Ovary (tissue), 3 donors: ENCODE data around the gene INHBC.

Experiments used
- EP300 ChIP-seq: sonication (generic); formaldehyde crosslinking; IDR thresholded peaks from one replicate; pipeline ENCODE4 v1.6.1; 2017; ENCODE audit warnings: antibody characterized with exemption
- TF ChIP-seq, protein P1 (sequence below), 3 donors: fragments of 450-650 bp in 2 of 3; fragments of 200-600 bp in 1 of 3; IDR thresholded peaks; one replicate each; pipeline versions ENCODE4 v1.5.1 to v1.8.0; 2016 to 2022; ENCODE audit warnings: antibody characterized with exemption in 3 of 3, mild to moderate bottlenecking in 1 of 3
- donor health status: DM: no; HTN: no; CAD: no.

- TF ChIP-seq, protein P1, sequence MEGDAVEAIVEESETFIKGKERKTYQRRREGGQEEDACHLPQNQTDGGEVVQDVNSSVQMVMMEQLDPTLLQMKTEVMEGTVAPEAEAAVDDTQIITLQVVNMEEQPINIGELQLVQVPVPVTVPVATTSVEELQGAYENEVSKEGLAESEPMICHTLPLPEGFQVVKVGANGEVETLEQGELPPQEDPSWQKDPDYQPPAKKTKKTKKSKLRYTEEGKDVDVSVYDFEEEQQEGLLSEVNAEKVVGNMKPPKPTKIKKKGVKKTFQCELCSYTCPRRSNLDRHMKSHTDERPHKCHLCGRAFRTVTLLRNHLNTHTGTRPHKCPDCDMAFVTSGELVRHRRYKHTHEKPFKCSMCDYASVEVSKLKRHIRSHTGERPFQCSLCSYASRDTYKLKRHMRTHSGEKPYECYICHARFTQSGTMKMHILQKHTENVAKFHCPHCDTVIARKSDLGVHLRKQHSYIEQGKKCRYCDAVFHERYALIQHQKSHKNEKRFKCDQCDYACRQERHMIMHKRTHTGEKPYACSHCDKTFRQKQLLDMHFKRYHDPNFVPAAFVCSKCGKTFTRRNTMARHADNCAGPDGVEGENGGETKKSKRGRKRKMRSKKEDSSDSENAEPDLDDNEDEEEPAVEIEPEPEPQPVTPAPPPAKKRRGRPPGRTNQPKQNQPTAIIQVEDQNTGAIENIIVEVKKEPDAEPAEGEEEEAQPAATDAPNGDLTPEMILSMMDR (IDR thresholded peaks at IDR 0.05) = no peak
- no peak for TF ChIP-seq EP300
These were observed 11.8 kb downstream of the INHBC start for GRCh38 chr12:57446292-57446960.
